GM18519 (cell line): Measurements from ENCODE around the gene AKNAD1.

Experiments used
- ATAC-seq: cut with Tn5 transposase; IDR thresholded peaks from one replicate; pipeline ENCODE4 v1.9.1; 2021; ENCODE audit warnings: mild to moderate bottlenecking, moderate library complexity; ENCODE audit not compliant: unreplicated experiment, low FRiP score

Gene AKNAD1

DNA sequence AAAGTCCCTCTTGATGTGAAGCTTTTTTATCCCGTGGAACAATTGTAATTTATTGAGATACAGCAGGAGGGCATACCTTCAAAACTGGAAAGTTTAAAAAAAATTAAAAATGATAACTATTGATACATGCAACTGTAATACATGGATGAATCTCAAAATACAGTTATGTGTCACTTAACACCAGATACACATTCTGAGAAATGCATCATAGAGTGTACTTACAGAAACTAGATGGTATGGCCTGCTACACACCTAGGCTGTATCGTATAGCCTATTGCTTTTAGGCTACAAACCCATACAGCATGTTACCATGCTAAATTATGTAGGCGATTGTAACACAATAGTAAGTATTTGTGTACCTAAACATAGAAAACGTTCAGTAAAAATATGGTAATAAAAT, 7.1 kb upstream of the AKNAD1 start:
- ATAC-seq = no peak

GRCh38 chr1:108862698-108863477, 6.0 kb upstream of the AKNAD1 start:
- ATAC-seq = no peak

DNA sequence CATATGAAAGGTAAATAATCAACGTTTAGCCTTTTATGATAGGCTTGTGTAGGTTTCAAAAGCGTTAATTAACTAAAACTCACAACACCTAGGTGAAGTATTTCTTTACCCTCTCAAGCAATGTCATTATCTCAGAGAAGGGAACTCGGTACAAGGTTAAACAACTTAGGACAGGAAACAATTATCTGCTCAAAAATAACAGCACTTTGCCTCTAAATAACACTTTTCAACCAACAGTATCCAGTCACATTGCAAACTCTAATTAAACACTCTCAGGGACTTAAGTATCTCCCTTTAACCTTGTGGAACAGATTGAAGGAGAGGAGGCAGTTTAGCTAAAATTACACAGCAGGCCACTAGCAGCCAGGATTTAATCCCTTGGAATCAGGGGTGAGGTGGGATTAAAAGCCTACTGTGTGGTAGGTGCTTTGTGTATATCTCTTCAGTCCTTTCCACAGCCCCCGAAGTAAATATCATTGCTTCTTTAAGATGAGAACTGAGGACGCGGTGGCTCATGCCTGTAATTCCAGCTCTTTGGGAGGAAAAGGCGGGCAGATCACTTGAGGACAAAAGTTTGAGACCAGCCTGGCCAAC, 5.2 kb upstream of the AKNAD1 start:
- ATAC-seq = no peak

DNA sequence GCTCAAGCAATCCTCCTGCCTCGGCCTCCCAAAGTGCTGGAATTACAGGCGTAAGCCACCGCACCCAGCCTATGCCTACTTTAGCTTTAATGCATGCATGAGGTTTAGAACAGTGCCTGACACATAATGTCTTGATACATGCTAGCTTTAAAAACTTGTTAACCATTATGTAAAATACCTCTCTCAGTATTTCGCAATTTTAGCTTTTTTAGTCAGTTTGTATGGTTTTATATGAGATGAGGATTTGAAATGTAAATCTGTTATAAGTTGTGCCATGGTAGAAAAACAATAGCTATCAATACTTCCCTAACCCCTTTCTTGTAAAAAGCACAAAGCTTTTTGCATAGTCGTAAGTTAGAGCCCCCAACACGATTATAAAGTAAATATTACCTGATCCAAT, 4.7 kb upstream of the AKNAD1 start:
- ATAC-seq = no peak

DNA sequence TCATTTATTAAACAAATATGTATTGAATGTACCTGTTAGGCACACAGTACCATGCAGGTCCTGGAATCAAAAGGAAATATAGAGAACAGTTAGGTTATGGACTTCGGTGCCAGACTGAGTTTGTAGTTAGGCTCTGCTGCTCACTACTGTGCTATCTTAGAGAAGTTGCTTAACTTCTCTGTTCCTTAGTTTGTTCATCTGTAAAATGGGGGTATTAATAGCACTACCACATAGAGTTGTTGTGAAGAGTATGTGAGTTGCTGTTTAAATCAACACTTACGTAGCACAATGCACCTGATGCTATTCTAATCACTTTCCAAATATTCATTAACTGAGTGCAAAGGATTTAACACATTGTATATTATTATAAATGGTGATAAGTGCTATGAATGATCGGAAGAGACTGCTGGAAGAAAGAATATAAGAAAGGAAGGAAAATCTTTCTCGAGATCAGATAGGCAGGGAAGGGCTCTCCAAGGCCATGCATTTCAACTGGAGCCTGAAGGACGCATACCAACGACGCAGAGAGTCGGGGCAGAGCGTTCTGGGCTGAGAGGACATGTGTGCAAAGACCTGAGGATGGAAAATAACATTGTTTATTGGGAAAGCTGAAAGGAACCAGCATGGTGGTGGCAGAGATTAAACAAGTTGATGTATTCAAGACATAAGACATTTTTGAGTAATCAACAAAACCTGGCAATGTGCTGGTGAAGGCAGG, 3.5 kb upstream of the AKNAD1 start:
- no peak for ATAC-seq

DNA sequence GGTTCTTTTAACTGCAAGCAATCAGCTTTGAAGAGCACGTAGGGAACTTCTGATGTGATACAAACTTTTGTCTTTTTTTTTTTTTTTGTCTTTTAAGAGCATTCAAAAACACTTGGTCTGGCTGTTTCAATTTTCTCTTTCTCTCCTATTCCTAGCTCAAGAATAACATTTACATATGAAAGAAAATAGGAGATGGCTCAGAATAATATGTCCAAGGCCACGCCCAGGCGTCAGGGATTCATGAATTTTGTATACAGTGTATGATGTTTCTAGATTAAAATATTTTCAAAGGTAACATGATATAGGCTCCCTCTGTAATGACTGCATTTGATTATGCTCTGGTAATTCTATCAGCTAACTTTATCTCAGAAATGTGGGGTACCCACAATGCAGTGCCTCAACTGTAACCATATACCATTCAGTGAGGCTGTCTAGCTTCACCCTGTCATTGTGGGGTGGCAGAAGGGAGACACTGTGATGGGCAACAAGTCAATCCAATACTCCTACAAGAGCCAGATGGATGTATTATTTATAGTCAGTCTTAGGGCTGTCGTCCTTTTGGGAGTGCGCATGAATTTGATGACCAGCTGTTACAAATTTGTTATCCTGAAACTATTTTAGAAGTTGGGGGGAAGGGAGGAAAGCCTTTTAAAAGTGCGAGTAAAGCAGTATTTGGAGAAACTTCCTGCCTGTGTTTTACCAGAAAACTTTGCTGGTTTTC, 1.5 kb upstream of the AKNAD1 start:
- ATAC-seq = no peak

DNA sequence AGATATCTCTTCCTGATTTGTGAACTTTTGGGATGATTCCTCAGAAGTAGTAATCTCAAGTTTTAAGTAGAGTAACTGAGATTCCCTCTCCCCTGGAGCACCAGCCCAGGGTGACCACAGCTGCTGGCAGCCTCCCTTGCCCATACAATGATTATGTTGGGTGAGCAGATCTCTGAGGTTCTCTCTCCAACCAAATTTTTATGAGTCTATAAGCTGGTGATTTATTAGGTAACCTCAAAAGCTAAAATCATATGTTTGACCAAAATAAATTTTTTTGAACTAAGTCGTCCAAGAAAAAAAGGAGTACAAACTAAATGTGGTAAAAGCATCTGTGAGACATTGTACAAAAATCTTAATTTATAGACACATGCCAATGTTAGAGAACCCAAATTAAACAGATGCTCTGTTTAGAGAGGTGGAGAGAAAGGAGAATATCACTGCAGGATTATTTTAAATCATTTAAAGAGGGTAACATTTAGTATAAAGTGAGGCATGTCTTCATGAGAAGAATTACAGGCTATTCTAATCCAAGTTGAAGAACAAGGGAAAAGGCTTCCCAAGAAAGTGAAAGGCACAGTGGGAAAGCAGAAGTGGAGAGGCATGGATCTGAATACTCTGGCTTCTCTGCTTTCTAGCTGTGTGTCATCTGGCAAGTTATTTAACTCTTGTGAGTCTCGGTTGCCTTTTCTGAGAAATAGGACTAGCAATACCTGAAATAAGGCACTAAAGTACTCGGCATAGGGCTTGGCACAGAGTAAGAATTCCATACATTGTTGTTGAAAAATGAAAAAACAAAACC, 2.5 kb downstream of the AKNAD1 start:
- no peak for ATAC-seq

- ATAC-seq = no peak
Measured at GRCh38 chr1:108852221-108852975, 4.5 kb downstream of the AKNAD1 start.

- no peak for ATAC-seq
Measured at GRCh38 chr1:108851567-108851966, 5.3 kb downstream of the AKNAD1 start.

DNA sequence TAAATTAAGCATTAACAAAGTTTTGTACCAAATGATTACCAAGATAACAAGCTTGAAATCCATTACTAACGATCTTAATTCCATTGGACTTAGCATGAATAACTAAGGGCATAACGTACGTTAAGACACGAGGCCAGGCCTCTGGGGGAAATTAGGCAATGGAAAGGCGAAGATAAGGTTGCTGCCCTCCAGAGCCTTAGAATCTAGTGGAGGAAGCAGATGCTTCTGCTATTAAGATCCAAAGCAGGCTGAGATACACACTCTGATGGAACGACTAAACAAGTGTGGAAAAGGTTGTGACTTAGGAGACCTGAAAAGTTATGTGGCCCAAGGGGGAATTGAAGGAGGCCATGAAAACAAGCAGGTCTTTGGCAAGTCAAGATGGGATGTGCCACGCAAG, 6.0 kb downstream of the AKNAD1 start:
- ATAC-seq = no peak

- no peak for ATAC-seq
Measured at GRCh38 chr1:108848806-108849205, 8.1 kb downstream of the AKNAD1 start.

DNA sequence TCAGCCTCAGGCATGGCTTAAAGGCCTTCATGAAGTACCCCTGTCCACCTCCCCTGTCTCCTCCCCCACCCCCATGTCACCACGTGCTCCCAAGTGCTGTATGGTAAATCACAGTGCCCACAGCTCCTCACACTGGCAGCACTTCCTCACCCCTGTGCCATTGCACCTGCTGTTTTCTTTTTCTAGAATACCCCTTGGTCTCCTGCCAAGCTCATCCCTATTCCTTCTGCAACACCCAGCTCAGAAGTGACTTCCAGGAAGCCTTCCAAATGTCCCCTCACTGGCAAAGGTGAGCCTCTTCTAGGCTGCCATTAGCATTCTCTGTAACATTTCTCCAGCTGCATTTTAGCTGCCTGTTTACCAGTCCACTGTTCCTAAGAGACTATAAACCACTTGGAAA, 9.4 kb downstream of the AKNAD1 start:
- ATAC-seq = no peak

DNA sequence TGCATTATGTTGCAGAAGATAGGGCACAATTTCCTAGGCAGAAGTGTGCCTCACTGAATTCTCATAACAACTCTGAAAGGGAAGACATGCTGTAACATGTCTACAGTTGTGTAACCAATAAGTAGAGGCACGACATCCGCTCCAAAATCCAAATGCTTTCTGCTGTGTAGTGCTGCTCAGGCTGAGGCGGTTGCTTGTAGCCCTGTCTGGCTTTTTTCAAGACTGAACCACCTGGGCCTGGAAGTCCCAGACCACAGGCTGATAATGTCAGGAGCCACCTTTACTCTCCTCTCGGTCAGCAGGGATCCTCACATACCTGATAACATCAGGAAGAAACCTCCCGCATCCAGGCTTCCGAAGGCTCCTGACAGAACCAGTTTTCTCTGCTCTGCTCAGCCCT, 10.9 kb downstream of the AKNAD1 start:
- ATAC-seq = no peak

DNA sequence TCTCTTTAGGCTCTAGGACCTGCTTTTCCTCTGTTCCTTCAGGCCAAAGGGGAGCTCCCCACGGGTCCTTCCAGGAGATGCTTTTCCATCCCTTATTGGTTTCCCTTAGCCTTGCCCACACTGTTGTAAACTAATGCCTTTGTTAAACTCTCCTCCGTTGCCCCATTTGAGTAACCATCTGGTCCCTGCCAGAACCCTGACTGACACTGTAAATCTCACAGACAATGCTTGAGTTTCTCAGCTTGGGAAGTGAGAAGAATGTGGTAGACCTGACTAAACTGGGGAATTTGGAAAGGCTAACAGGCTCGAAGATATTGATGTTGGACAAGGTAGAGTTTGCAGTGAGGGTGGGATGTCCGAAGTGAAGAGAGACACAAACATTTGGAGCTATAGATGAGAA, 11.4 kb downstream of the AKNAD1 start:
- no peak for ATAC-seq

DNA sequence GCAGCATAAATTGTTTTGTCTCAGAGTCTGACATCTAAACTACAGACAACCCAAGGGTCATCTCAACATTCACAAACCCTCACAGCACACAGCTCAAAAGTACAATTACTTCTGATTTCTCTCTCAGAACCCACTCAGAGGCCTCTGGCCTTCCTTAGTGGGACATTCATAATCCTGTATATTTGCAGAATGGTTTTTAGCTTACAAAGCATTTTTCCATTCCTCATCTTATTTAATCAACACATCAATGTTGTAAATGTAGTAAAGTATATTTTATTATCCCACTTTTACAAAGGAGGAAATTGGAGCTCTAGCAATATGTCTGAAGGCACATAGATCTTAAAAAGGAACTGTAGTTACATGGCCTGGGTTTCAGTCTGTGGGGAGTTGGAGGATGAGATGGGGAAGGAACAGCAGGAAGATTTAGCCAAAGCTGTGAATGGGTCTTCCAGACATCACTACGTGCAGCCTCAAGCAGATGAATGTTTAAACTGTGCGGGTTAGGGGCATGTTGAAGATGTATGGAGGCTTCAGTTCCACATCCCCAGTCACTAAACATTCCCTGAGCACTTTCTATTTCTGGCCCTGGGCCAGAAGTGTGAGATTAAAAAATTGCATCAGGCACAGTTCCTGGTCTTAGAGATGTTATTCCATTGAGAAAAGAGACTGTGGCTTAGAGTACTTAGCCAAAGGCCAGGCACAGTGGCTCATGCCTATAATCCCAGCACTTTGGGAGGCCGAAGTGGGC, 13.3 kb downstream of the AKNAD1 start:
- no peak for ATAC-seq

DNA sequence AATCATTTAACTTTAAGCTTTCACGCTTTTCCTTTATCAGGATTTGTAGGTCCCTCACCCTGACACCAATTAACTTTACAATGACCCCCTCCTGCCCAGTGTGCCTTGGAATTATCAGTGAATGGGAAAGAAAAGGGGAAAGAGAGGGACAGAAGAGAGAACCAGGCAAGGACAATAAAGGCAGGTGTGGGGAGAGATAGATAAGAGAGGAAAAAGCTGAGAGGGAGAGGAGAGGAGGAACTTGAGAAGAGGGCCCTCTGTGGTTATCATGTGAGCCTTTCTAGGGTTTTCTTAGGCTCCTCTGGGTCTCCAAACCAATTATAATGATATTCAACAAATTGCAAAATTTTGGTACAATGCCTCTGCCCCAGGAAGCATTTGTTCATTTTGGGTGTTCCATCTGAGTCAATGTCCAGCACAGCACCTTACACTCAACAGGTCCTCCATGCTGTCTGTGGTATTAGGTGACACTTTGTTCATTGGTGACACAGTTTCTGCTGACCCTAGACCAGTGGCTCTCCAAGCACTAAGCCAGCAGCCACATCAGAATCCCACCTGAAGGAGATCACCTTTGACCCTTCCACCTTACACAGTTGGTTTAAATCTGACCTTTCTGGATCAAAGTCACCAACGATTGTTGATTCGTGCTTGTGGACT, 14.2 kb downstream of the AKNAD1 start:
- ATAC-seq = no peak

- no peak for ATAC-seq
Measured at GRCh38 chr1:108841703-108842102, 15.2 kb downstream of the AKNAD1 start.

GRCh38 chr1:108832929-108833328, 24.0 kb downstream of the AKNAD1 start:
- no peak for ATAC-seq
